Neuronal stem cell (in vitro differentiated cells): ENCODE data around the gene NAA38.

Source experiments
- DNase-seq: peaks from one replicate; pipeline ENCODE4 v3.0.0-alpha.2; 2013; ENCODE audit warnings: low spot score
- H2AFZ ChIP-seq: one replicate; pipeline ENCODE4 v1.6.1; 2013; ENCODE audit warnings: mild to moderate bottlenecking, low read length, inconsistent platforms
- H2AK5ac ChIP-seq: 2 replicates; pipeline ENCODE4 v1.6.1; 2013; ENCODE audit warnings: low read depth, mild to moderate bottlenecking, inconsistent platforms, low read length, moderate library complexity, mixed read lengths
- H2BK120ac ChIP-seq: 2 replicates; pipeline ENCODE4 v1.6.1; 2013; ENCODE audit warnings: low read depth, mild to moderate bottlenecking, inconsistent platforms, low read length, moderate library complexity, mixed read lengths
- H2BK12ac ChIP-seq: one replicate; pipeline ENCODE4 v1.6.1; 2013; ENCODE audit warnings: low read length, inconsistent platforms
- H2BK15ac ChIP-seq: 2 replicates; pipeline ENCODE4 v1.6.1; 2013; ENCODE audit warnings: mild to moderate bottlenecking, low read length, inconsistent platforms, mixed read lengths
- H2BK5ac ChIP-seq: one replicate; pipeline ENCODE4 v1.6.1; 2013; ENCODE audit warnings: inconsistent platforms, mild to moderate bottlenecking, low read length, moderate library complexity
- H3K14ac ChIP-seq: one replicate; pipeline ENCODE4 v1.6.1; 2013; ENCODE audit warnings: low read length, inconsistent platforms
- H3K18ac ChIP-seq: 2 replicates; pipeline ENCODE4 v1.6.1; 2013; ENCODE audit warnings: low read length, inconsistent platforms
- H3K23ac ChIP-seq: 2 replicates; pipeline ENCODE4 v1.6.1; 2013; ENCODE audit warnings: low read depth, mild to moderate bottlenecking, mixed read lengths, low read length, inconsistent platforms; ENCODE audit not compliant: poor library complexity
- H3K27ac ChIP-seq: replicated peaks from 3 replicates; pipeline ENCODE4 v1.5.1; 2013; ENCODE audit warnings: low read length, inconsistent platforms
- H3K27me3 ChIP-seq, 3 experiments: 2 replicates each; pipeline ENCODE4 v1.6.1; 2013; ENCODE audit warnings: low read length in 3 of 3, mild to moderate bottlenecking in 2 of 3, inconsistent platforms in 1 of 3, low read depth in 1 of 3, mixed read lengths in 1 of 3, moderate library complexity in 1 of 3; ENCODE audit not compliant: control insufficient read depth in 3 of 3, insufficient read depth in 3 of 3
- H3K36me3 ChIP-seq, 2 donors: replicated peaks in 1 of 2; 2 replicates each; pipeline ENCODE4 v1.6.1; 2013; ENCODE audit warnings: low read length in 2 of 2; ENCODE audit not compliant: control insufficient read depth in 2 of 2, insufficient read depth in 2 of 2
- H3K4ac ChIP-seq: 2 replicates; pipeline ENCODE4 v1.6.1; 2013; ENCODE audit warnings: inconsistent platforms, mild to moderate bottlenecking, low read length, moderate library complexity
- H3K4me1 ChIP-seq, 2 donors: 1 replicate in 1 of 2; 2 replicates in 1 of 2; pipeline ENCODE4 v1.6.1; 2013; ENCODE audit warnings: low read length in 2 of 2, low read depth in 1 of 2; ENCODE audit not compliant: control insufficient read depth in 2 of 2, insufficient read depth in 1 of 2
- H3K4me2 ChIP-seq: one replicate; pipeline ENCODE4 v1.6.1; 2013; ENCODE audit warnings: mild to moderate bottlenecking, low read length, inconsistent platforms; ENCODE audit not compliant: insufficient read depth, poor library complexity, severe bottlenecking
- H3K4me3 ChIP-seq, 2 donors: 2 replicates each; pipeline ENCODE4 v1.5.1; 2013; ENCODE audit warnings: low read length in 2 of 2, mild to moderate bottlenecking in 2 of 2, inconsistent platforms in 1 of 2, moderate library complexity in 1 of 2
- H3K79me1 ChIP-seq: one replicate; pipeline ENCODE4 v1.6.1; 2013; ENCODE audit warnings: low read depth, mild to moderate bottlenecking, inconsistent platforms, low read length, moderate library complexity
- H3K9ac ChIP-seq: one replicate; pipeline ENCODE4 v1.6.1; 2013; ENCODE audit warnings: mild to moderate bottlenecking, low read depth, low read length, inconsistent platforms; ENCODE audit not compliant: poor library complexity
- H3K9me3 ChIP-seq, 2 donors: replicated peaks in 1 of 2; 2 replicates each; pipeline versions ENCODE3 to v1.6.1; 2013; ENCODE audit warnings: low read length in 2 of 2, mild to moderate bottlenecking in 2 of 2, inconsistent platforms in 1 of 2, low read depth in 1 of 2, mixed read lengths in 1 of 2, moderate library complexity in 1 of 2; ENCODE audit not compliant: control insufficient read depth in 2 of 2, insufficient read depth in 1 of 2
- H4K8ac ChIP-seq: one replicate; pipeline ENCODE4 v1.6.1; 2013; ENCODE audit warnings: low read depth, mild to moderate bottlenecking, inconsistent platforms, low read length, moderate library complexity
- H4K91ac ChIP-seq: one replicate; pipeline ENCODE4 v1.6.1; 2013; ENCODE audit warnings: low read length, low read depth, mild to moderate bottlenecking, inconsistent platforms; ENCODE audit not compliant: poor library complexity
- WGBS, 2 donors: extraction: QIAGEN DNeasy Blood & Tissue Kit; methylation state at CpG; one replicate each; pipeline ENCODE4 v1.1.7; 2013; ENCODE audit warnings: missing lambda C conversion rate in 2 of 2, mixed read lengths in 1 of 2; ENCODE audit not compliant: insufficient read length in 2 of 2, insufficient replicate concordance in 1 of 2; ENCODE audit errors: extremely low coverage in 2 of 2; 5-methylcytosine and 5-hydroxymethylcytosine counted together

NAA38 gene

DNA sequence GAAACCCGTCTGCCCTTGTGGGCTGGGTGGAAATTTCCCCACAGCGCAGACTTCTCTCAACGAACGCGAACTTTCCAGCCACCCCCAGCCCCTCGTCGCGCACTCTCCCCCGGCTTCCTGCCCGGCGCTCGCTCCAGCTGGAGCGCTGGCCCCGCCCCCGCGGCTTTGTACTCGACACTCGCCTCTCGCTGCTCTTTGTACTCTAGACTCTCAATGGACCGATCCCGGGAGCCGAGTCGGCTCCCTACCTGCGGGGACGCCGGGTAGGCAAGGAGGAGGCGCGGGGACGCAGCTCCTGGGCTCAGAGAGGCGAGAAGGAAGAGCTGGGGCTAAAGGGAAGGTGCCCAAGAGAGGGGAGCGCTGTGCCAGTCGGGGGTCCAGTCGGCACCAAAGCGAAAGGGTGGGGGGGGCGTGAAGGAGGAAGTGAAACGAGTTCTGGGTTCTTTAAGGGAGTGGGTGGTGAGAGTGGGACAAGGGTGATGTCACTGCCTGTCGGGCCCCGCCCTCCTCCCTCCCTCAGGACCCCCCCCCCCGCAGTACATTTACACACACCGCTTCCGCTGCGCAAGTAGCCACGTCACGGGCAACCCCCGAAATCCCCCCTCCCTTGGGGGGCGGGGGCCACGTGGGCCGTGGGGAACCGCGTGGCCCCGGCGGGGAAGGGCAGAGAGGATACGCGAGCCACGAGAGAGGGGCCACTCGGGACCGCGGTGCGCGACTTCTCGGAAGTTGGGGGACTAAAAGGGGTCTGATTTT is 13.6 kb downstream of the NAA38 start:
- Histone ChIP-seq H3K23ac (peak overlapping the region; percentile 75), H4K8ac (no peak overlapping the region), H3K9ac (peak overlapping the region; percentile 93), H3K27me3 (no peaks in the 10 kb centered on the region), H2BK120ac (peak overlapping the region; percentile 95), H3K4ac (no peak overlapping the region), H3K4me1 (peaks cover 28 to 37% of the 10 kb centered on the region in 2 donors), H3K14ac (peak overlapping the region; percentile 47), H2AFZ (peak overlapping the region; percentile 78), H3K18ac (peak overlapping the region; percentile 97), H2BK5ac (peak overlapping the region; percentile 83), H3K9me3 (no peaks in the 10 kb centered on the region), H3K4me2 (peak overlapping the region; percentile 99), H2BK12ac (peak overlapping the region; percentile 5), H3K36me3 (peaks cover 27 to 47% of the 10 kb centered on the region in 2 donors), H3K79me1 (peaks cover 36% of the 10 kb centered on the region), H3K27ac (peak overlapping the region; percentile 83), H2AK5ac (peak overlapping the region; percentile 76), H3K4me3 (peak overlapping the region; percentile 80 to 84), H4K91ac (no peak overlapping the region), H2BK15ac (peak overlapping the region; percentile 45)
- no CpG with 5 or more reads among the region's 61 CpGs for WGBS, 2 donors
- DNase-seq = peak; percentile 86

DNA sequence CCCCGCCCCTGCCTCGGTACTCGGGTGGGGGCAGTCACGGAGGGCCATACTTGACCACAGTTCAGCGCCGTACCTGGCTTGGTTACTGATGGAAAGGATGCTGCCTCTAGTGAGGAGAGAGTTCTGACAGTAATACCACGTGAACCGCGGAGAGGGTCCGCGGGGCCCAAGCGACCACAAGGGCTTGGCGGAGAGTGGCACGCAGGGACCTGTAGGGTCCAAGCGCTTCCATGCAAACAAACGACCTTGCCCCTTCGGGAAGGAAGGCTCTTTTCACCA is 14.2 kb downstream of the NAA38 start:
- Histone ChIP-seq H2BK120ac (no peak overlapping the region), H2BK12ac (peak overlapping the region; percentile 4), H3K4me2 (peak overlapping the region; percentile 99), H3K79me1 (peaks cover 36% of the 10 kb centered on the region), H2AFZ (peak overlapping the region; percentile 78), H3K18ac (peak overlapping the region; percentile 82), H3K9ac (peak overlapping the region; percentile 89), H3K23ac (peak overlapping the region; percentile 87), H3K27me3 (no peaks in the 10 kb centered on the region), H3K36me3 (peaks cover 26 to 45% of the 10 kb centered on the region in 2 donors), H3K4me3 (peak overlapping the region; percentile 80 to 84), H3K4me1 (peaks cover 31 to 40% of the 10 kb centered on the region in 2 donors), H3K27ac (peak overlapping the region; percentile 47), H3K14ac (peak overlapping the region; percentile 49), H4K8ac (no peak overlapping the region), H3K4ac (no peak overlapping the region), H2AK5ac (peak overlapping the region; percentile 66), H2BK15ac (peak overlapping the region; percentile 40), H2BK5ac (peak overlapping the region; percentile 83), H3K9me3 (no peaks in the 10 kb centered on the region), H4K91ac (no peak overlapping the region)
- no peak for DNase-seq
- no CpG with 5 or more reads among the region's 17 CpGs for WGBS, 2 donors

DNA sequence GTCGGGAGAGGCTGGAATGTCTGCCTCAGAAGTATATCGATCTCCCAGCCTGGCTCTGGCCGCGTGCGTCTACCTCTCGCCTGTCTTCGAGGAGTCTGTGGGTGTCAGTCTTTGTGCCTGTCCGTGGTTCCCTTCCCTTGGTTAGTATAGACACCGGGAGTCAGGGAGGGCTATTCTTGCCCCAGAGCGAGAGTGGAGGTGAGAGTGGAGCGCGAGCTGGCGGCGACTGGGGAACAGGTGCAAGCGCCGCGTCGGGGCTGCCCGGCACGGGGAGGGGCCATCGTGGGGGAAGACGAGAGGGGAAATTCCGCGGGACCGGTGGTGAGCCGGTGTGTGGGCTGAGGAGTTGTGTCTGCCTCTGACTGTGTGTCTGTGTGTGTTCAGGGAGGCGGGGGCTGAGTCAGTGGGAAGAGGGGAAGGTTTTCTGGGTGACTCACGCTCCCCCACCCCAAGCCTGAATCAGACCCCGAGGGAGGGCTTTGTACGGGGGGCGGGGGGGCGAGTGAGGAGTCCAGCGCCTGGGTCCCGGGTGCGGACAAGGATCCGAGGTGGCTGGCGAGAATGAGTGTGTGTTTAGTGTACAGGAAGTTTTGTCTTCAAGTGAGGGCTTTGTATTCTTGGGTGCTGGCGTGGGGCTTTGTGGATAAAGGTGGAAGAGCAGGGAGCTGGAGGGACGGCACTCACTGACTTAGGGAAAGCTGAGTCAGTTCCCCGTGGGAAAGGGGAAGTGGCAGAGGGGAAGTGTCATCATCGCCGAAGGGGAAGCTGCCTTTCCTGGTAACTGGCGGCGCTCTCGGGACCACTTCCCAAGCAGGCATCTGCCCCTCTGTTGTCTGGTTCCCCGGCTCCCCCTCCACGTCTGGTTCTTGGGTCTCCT is 14.7 kb downstream of the NAA38 start:
- Histone ChIP-seq H2BK5ac (peak overlapping the region; percentile 83), H3K9me3 (no peaks in the 10 kb centered on the region), H3K14ac (peak overlapping the region; percentile 49), H3K79me1 (peaks cover 36% of the 10 kb centered on the region), H3K36me3 (peaks cover 25 to 40% of the 10 kb centered on the region in 2 donors), H3K4ac (no peak overlapping the region), H2AK5ac (peak overlapping the region; percentile 24), H3K27ac (peak overlapping the region; percentile 72), H2BK15ac (peak overlapping the region; percentile 40), H2BK120ac (no peak overlapping the region), H2BK12ac (peak overlapping the region; percentile 4), H4K8ac (no peak overlapping the region), H3K27me3 (no peaks in the 10 kb centered on the region), H3K23ac (peak overlapping the region; percentile 87), H2AFZ (peak overlapping the region; percentile 87), H3K18ac (peak overlapping the region; percentile 82), H3K4me3 (peak overlapping the region; percentile 80 to 84), H3K4me2 (peak overlapping the region; percentile 99), H3K9ac (peak overlapping the region; percentile 89), H4K91ac (no peak overlapping the region), H3K4me1 (peaks cover 31 to 42% of the 10 kb centered on the region in 2 donors)
- DNase-seq = no peak
- WGBS, 2 donors = no CpG with 5 or more reads among the region's 47 CpGs

DNA sequence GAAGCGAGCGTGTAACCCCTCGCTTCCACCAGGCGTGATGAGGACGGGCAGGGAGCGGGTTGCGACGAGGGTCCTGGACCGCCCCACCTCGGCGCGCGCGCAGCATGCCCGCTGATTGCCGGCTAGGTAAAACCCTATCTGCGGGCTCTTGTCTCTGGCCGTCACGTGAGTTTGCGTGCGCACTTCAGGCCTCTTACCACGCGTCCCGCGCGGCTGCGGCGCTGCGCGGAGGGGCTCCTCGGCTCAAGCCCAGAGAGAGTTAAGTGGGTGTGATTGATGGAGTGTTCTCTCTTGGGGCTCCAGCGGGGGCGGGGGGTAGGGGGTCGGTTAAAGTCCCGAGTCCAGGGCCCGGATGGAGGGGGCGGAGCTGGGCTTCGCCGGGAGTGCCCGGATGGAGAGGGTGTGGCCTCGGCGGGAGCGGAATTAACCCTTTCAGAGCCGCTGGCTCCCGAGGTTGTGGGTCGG is 15.4 kb downstream of the NAA38 start:
- Histone ChIP-seq H3K27ac (peak overlapping the region; percentile 91), H4K8ac (no peak overlapping the region), H3K36me3 (peaks cover 21 to 35% of the 10 kb centered on the region in 2 donors), H3K4me3 (peak overlapping the region; percentile 80 to 84), H3K27me3 (no peaks in the 10 kb centered on the region), H4K91ac (no peak overlapping the region), H3K18ac (peak overlapping the region; percentile 91), H3K79me1 (peaks cover 33% of the 10 kb centered on the region), H2BK5ac (peak overlapping the region; percentile 93), H2BK15ac (peak overlapping the region; percentile 32), H3K4me2 (peak overlapping the region; percentile 99), H2AK5ac (peak overlapping the region; percentile 22), H2BK120ac (no peak overlapping the region), H3K9me3 (no peaks in the 10 kb centered on the region), H3K14ac (peak overlapping the region; percentile 51), H3K4ac (no peak overlapping the region), H3K9ac (peak overlapping the region; percentile 96), H2BK12ac (no peak overlapping the region), H3K23ac (peak overlapping the region; percentile 87), H2AFZ (peak overlapping the region; percentile 87), H3K4me1 (peaks cover 36 to 49% of the 10 kb centered on the region in 2 donors)
- DNase-seq = peak; percentile 94
- no CpG with 5 or more reads among the region's 46 CpGs for WGBS, 2 donors
